22Rv1 (cell line): ENCODE measurements around the gene BTBD7.

Source experiments
- CTCF ChIP-seq: fragments of 450-650 bp; IDR thresholded peaks from 2 replicates; pipeline ENCODE4 v1.5.1; 2017; ENCODE audit warnings: mild to moderate bottlenecking
- ZFX ChIP-seq: fragments of 450-650 bp; IDR thresholded peaks from 2 replicates; pipeline ENCODE4 v1.6.1; 2017; ENCODE audit warnings: antibody characterized with exemption, borderline replicate concordance

DNA sequence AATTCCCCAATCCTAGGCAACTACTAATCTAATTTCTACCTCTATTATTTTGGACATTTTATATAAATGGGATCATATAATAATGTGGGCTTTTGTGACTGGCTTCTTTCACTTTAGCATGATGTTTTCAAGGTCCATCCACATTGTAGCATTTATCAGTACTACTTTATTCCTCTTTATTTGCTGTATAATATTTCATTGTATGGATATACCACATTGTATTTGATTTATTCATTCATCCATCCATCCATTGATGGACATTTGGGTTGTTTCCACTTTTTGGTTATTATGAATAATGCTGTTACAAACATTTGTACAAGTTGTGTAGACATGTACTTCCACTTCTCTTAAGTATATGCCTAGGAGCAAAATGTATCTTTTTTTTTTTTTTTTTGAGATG lies 17.3 kb downstream of the BTBD7 start:
- TF ChIP-seq CTCF (no peak), ZFX (no peak)
